ENCODE data around the gene CBY1. TPM values are rescaled to one million over a fixed set of nuclear protein-coding genes. Genes with fewer than 3 reads are reported as not detected.

CBY1 gene
- total and polyA plus RNA-seq, 2 donors (not counting 1 experiment from before 2014, with no cell fraction given): 14.5 to 42.3 TPM

DNA sequence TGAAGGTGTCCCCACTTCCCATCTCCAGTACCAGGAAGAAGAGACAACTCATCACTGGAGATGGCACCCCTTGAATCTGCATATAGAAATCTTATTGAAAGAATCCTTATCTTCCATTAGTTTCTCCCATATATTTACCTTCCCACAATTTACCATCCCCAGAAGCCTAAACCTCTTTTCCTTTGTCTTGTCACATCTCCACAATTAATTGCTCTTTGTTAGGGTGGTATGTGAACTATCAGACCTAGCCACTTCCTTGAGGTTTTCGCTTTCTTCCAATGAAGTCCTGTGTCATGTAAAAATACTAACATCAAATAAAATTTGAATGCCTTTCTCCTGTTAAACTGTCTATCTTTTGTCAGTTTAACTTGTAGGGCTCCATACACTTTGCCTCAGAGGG lies 38.2 kb upstream of the CBY1 start:
- no peaks in the 10 kb centered on the region for H4K20me1 ChIP-seq (ENCODE audit: control insufficient read depth, extremely low read depth, insufficient read depth, low read length)
- no peak overlapping the region for H3K4me3 ChIP-seq (replicated peaks in 1 of 4; ENCODE audit: control extremely low read depth in 1 of 4, insufficient read depth in 1 of 4, low read depth in 3 of 4, low read length in 4 of 4)
- no peaks in the 10 kb centered on the region for H3K36me3 ChIP-seq (ENCODE audit: control insufficient read depth, insufficient read depth, low read length)
- TF ChIP-seq CTCF (conservative IDR thresholded peaks at IDR 0.05 in 1 of 2, IDR thresholded peaks at IDR 0.05 in 1 of 2; ENCODE audit: low read depth in 1 of 2, low read length in 2 of 2) (no peak), EZH2 (IDR thresholded peaks at IDR 0.05; ENCODE audit: low read length, missing control alignments) (no peak)
- no peaks in the 10 kb centered on the region for H3K4me1 ChIP-seq (ENCODE audit: control insufficient read depth, extremely low read depth, insufficient read depth, low read length)
- no peak overlapping the region for H3K27ac ChIP-seq (ENCODE audit: insufficient read depth, low read length)
- no peak overlapping the region for H2AFZ ChIP-seq (ENCODE audit: low read length)
- H3K4me2 ChIP-seq (ENCODE audit: extremely low read depth, insufficient read depth, low read length): no peak overlapping the region
- no peak for DNase-seq (ENCODE audit: low read depth in 2 of 2)
- no peak overlapping the region for H3K9ac ChIP-seq (ENCODE audit: insufficient read depth, low read length)
- H3K27me3 ChIP-seq (ENCODE audit: control insufficient read depth, insufficient read depth, low read length): no peaks in the 10 kb centered on the region
- H3K9me3 ChIP-seq (ENCODE audit: control insufficient read depth, insufficient read depth, low read depth, low read length): no peaks in the 10 kb centered on the region
- H3K79me2 ChIP-seq (ENCODE audit: control insufficient read depth, insufficient read depth, low read length): no peaks in the 10 kb centered on the region

DNA sequence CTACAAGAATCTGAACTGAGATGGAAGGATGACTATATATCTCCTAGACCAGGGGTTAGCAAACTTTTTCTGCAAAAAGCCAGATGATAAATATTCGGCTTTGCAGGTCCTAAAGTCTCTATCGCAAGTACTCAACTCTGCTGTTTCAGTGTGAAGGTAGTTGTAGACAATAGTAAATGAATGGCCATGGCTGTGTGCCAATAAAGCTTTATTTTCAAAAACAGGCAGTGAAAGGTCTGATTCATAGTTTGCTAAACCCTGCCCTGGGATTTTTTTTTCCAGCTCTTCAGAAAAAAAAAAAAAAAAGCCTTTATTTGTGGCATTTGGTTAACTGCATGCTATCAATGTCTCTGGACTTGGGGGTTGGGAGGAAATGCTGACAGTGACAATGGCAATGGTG lies 37.8 kb upstream of the CBY1 start:
- no peaks in the 10 kb centered on the region for H3K36me3 ChIP-seq (ENCODE audit: control insufficient read depth, insufficient read depth, low read length)
- TF ChIP-seq CTCF (conservative IDR thresholded peaks at IDR 0.05 in 1 of 2, IDR thresholded peaks at IDR 0.05 in 1 of 2; ENCODE audit: low read depth in 1 of 2, low read length in 2 of 2) (no peak), EZH2 (IDR thresholded peaks at IDR 0.05; ENCODE audit: low read length, missing control alignments) (no peak)
- H3K9me3 ChIP-seq (ENCODE audit: control insufficient read depth, insufficient read depth, low read depth, low read length): no peaks in the 10 kb centered on the region
- no peaks in the 10 kb centered on the region for H4K20me1 ChIP-seq (ENCODE audit: control insufficient read depth, extremely low read depth, insufficient read depth, low read length)
- no peaks in the 10 kb centered on the region for H3K27me3 ChIP-seq (ENCODE audit: control insufficient read depth, insufficient read depth, low read length)
- no peak overlapping the region for H3K4me2 ChIP-seq (ENCODE audit: extremely low read depth, insufficient read depth, low read length)
- H3K4me1 ChIP-seq (ENCODE audit: control insufficient read depth, extremely low read depth, insufficient read depth, low read length): no peaks in the 10 kb centered on the region
- no peaks in the 10 kb centered on the region for H3K79me2 ChIP-seq (ENCODE audit: control insufficient read depth, insufficient read depth, low read length)
- H3K9ac ChIP-seq (ENCODE audit: insufficient read depth, low read length): no peak overlapping the region
- no peak overlapping the region for H2AFZ ChIP-seq (ENCODE audit: low read length)
- peak in 1 of 2 donors; percentile 18 for DNase-seq (ENCODE audit: low read depth in 2 of 2)
- no peak overlapping the region for H3K27ac ChIP-seq (ENCODE audit: insufficient read depth, low read length)
- no peak overlapping the region for H3K4me3 ChIP-seq (replicated peaks in 1 of 4; ENCODE audit: control extremely low read depth in 1 of 4, insufficient read depth in 1 of 4, low read depth in 3 of 4, low read length in 4 of 4)

- H4K20me1 ChIP-seq (ENCODE audit: control insufficient read depth, extremely low read depth, insufficient read depth, low read length): no peaks in the 10 kb centered on the region
- no peak for DNase-seq (ENCODE audit: low read depth in 2 of 2)
These were observed 33.1 kb upstream of the CBY1 start for GRCh38 chr22:38623351-38623750.

More at GRCh38 chr22:38623351-38623750, 33.1 kb upstream of the CBY1 start:
- no peak overlapping the region for H3K4me3 ChIP-seq (replicated peaks in 1 of 4; ENCODE audit: control extremely low read depth in 1 of 4, insufficient read depth in 1 of 4, low read depth in 3 of 4, low read length in 4 of 4)
- no peak overlapping the region for H3K27ac ChIP-seq (ENCODE audit: insufficient read depth, low read length)
- H3K4me1 ChIP-seq (ENCODE audit: control insufficient read depth, extremely low read depth, insufficient read depth, low read length): no peaks in the 10 kb centered on the region
- no peak overlapping the region for H3K4me2 ChIP-seq (ENCODE audit: extremely low read depth, insufficient read depth, low read length)
- no peaks in the 10 kb centered on the region for H3K36me3 ChIP-seq (ENCODE audit: control insufficient read depth, insufficient read depth, low read length)
- no peaks in the 10 kb centered on the region for H3K79me2 ChIP-seq (ENCODE audit: control insufficient read depth, insufficient read depth, low read length)
- H3K27me3 ChIP-seq (ENCODE audit: control insufficient read depth, insufficient read depth, low read length): no peaks in the 10 kb centered on the region
- TF ChIP-seq EZH2 (IDR thresholded peaks at IDR 0.05; ENCODE audit: low read length, missing control alignments) (no peak), CTCF (conservative IDR thresholded peaks at IDR 0.05 in 1 of 2, IDR thresholded peaks at IDR 0.05 in 1 of 2; ENCODE audit: low read depth in 1 of 2, low read length in 2 of 2) (no peak)
- H2AFZ ChIP-seq (ENCODE audit: low read length): no peak overlapping the region
- no peaks in the 10 kb centered on the region for H3K9me3 ChIP-seq (ENCODE audit: control insufficient read depth, insufficient read depth, low read depth, low read length)
- no peak overlapping the region for H3K9ac ChIP-seq (ENCODE audit: insufficient read depth, low read length)

Data from fibroblast of lung (primary cell).